Gastroesophageal sphincter (tissue), 3 donors: Measurements from ENCODE around the gene TRMT44.

Experiments
- CTCF ChIP-seq, 4 experiments: fragments of 200-600 bp in 2 of 4; fragments of 450-650 bp in 2 of 4; sonication (generic) in 1 of 4; IDR thresholded peaks; one replicate each; pipeline ENCODE4 v1.5.1; 2017 to 2019; ENCODE audit warnings: antibody characterized with exemption in 4 of 4, mild to moderate bottlenecking in 2 of 4, moderate library complexity in 2 of 4
- EP300 ChIP-seq: sonication (generic); formaldehyde crosslinking; IDR thresholded peaks from one replicate; pipeline ENCODE4 v1.6.1; 2017; ENCODE audit warnings: antibody characterized with exemption, mild to moderate bottlenecking
- POLR2A ChIP-seq, 2 donors: fragments of 450-650 bp; IDR thresholded peaks; one replicate each; pipeline ENCODE4 v1.6.1; 2017; ENCODE audit warnings: antibody characterized with exemption in 2 of 2, mild to moderate bottlenecking in 2 of 2, moderate library complexity in 1 of 2
- POLR2AphosphoS5 ChIP-seq: sonication (generic); formaldehyde crosslinking; IDR thresholded peaks from one replicate; pipeline ENCODE4 v1.6.1; 2017; ENCODE audit warnings: antibody characterized with exemption

- no peak for TF ChIP-seq EP300
- no peak for TF ChIP-seq CTCF (IDR thresholded peaks at IDR 0.05)
- no peak for TF ChIP-seq POLR2A (IDR thresholded peaks at IDR 0.05)
- TF ChIP-seq POLR2AphosphoS5 = no peak
Observed at GRCh38 chr4:8395504-8396296, 44.9 kb upstream of the TRMT44 start.
